Measurements from ENCODE around the gene POLDIP3.
"Not testable (repeated sequence)": the region's sequence is repeated elsewhere in the genome, so short reads cannot be mapped to it uniquely, and the experiment has no call there.

The POLDIP3 gene

GRCh38 chr22:42619261-42620063, 4.8 kb upstream of the POLDIP3 start:
- no peak for FAIRE-seq

GRCh38 chr22:42617155-42617983, 2.7 kb upstream of the POLDIP3 start:
- FAIRE-seq = no peak

DNA sequence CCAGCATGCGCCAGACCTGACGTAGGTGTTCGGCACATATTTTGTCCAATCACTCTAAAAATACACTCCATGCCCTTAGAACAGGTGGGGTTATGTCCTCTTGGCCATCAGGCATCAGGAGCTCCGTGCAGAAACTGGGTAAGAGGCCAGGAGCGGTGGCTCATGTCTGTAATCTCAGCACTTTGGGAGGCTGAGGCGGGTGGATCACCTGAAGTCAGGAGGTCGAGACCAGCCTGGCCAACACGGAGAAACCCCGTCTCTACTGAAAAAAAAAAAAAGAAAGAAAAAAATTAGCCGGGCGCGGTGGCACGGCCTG, 1.1 kb upstream of the POLDIP3 start:
- FAIRE-seq = not testable (repeated sequence)

DNA sequence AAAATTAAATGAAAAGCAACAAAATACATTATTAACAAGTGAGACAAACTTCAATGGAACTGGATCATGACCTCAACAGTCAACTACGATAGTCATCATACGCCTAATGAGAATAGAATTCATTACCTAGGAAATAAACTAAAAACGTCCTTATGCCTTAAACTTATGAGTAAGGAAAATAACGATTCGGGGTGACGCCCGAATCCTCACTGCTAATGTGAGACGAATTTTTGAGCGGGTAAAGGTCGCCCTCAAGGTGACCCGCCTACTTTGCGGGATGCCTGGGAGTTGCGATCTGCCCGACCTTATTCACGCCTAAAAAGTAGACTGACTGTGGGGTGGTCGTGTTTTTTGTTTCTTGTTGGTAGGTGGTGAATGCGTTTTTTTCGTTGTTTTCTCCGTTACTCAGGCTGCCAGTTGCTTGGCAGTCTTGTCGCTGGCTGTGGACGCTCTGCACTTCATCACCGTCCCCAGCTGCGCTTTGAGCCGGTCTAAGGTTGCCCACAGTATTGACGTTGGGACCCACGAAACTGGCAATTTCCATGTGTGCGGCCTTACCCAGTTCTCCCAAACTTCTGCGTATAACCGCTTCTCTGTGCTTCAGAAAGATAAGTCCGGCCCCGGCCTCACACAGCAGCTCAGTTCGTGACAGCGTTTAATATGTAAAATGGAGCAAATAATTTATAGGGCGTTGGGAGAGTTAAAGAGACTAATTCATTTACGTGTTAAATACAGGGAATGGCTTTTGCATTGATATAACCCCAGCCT, 593 bp upstream of the POLDIP3 start:
- FAIRE-seq = no peak

- FAIRE-seq = no peak
These were observed 796 bp downstream of the POLDIP3 start for GRCh38 chr22:42613872-42614301.

DNA sequence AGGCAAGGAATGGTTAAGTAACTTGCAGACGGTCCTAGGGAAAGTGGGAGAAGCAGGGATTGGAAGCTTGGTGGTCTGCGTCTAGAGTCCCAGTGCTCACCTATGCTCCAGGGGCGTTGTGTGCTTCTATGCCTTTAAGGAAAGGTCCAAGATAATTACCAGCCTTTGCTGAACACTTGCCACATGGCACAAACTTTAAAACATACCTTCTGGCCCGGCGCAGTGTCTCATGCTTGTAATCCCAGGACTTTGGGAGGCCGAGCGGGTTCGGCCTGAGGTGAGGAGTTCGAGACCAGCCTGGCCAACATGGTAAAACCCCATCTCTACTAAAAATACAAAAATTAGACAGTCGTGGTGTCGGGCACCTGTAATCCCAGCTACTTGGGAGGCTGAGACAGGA, 2.3 kb downstream of the POLDIP3 start:
- FAIRE-seq = no peak

GRCh38 chr22:42611051-42611450, 3.6 kb downstream of the POLDIP3 start:
- FAIRE-seq = no peak

GRCh38 chr22:42610186-42610585, 4.5 kb downstream of the POLDIP3 start:
- no peak for FAIRE-seq

- FAIRE-seq = peak; percentile 99
These were observed 5.8 kb downstream of the POLDIP3 start for GRCh38 chr22:42608823-42609361.

DNA sequence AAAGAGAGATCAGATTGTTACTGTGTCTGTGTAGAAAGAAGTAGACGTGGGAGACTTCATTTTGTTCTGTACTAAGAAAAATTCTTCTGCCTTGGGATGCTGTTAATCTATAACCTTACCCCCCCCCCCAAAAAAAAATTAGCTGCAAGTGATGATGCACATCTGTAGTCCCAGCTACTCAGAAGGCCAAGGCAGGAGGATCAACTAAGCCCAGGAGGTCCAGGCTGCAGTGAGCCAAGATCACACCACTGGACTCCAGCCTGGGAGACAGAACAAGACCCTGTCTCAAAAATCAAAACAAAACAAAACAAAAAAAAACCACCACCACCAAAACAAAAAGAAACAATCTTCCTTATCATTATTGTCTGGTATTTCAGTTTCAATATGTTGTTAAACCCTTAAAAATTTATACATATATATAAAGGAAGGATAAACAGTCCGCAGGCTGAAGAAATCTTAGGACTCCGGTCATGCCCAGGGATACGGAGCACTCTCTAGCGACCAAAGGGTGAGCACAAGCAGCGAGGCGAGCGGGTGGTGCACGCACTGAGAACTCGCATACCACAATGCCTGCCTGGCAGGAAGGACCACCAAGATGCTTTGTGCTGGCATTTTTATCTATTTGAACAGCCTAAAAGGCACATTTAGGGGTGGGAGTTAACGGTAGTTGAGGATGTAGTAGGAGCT, 6.4 kb downstream of the POLDIP3 start:
- no peak for FAIRE-seq

GRCh38 chr22:42607641-42608040, 7.0 kb downstream of the POLDIP3 start:
- FAIRE-seq = not testable (repeated sequence)

GRCh38 chr22:42604403-42604802, 10.3 kb downstream of the POLDIP3 start:
- FAIRE-seq = no peak

- no peak for FAIRE-seq
These were observed 11.3 kb downstream of the POLDIP3 start for GRCh38 chr22:42603427-42603826.

GRCh38 chr22:42602470-42602869, 12.2 kb downstream of the POLDIP3 start:
- no peak for FAIRE-seq

- FAIRE-seq = no peak
These were observed 12.7 kb downstream of the POLDIP3 start for GRCh38 chr22:42601879-42602465.

GRCh38 chr22:42596863-42597530, 17.7 kb downstream of the POLDIP3 start:
- no peak for FAIRE-seq

DNA sequence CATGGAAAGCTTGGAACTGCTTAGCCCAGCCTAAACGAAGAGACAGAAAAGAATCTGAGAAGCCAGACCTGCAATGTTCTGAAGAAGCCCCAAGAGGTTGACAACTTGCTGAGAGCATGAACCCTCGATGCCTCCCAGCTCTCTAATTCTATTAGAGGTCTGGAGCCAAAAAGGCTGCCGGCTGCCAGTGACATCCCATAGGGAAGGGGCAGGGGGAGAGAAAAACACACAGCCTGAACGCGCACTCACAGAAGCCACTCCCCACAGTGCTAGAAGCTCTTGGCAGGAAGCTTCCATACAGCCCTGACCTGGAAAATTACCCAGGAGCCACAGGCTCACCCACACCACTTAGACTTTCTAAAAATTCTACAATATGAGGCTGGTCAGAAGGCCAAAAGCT, 18.3 kb downstream of the POLDIP3 start:
- FAIRE-seq = no peak

GRCh38 chr22:42595434-42595833, 19.2 kb downstream of the POLDIP3 start:
- FAIRE-seq = no peak

GRCh38 chr22:42591987-42592386, 22.7 kb downstream of the POLDIP3 start:
- no peak for FAIRE-seq

DNA sequence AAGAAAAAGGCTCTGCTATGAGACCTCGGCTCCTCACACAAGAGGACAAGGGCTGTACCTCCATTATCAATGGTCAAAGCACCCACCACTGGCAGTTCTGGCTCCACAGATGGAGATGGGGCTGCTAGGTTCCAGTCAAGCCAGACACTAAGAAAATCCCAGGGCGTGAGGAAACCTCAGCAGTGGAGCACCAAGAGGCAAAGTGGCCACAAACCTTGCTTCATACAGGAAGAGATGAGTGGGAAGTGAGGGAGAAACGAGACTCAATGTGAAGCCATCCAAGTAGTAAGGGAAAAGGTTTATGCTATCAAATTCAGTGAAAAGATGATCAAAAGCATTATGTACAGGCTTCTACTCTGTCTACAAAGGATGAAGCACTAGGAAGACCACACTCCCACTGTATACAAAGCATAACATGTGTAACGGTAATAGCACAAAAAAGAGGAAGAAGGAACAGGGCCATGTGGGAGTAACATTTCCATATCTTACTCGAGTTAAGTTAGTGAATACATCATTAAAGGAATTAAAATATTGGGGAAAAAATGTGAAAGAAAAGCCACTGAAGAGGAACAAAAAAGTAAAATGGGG, 27.0 kb downstream of the POLDIP3 start:
- no peak for FAIRE-seq

GRCh38 chr22:42586381-42586780, 28.3 kb downstream of the POLDIP3 start:
- FAIRE-seq = no peak
